Activated CD4-positive, alpha-beta T cell treated with anti-CD3 and anti-CD28 coated beads, Interleukin-2, amount 50 U/mL, for 48 hours (primary cell): Measurements from ENCODE around the gene C16orf89.
A peak's percentile ranks its signal among the peaks of the same experiment; 100 is the strongest.
"Not testable (repeated sequence)": the region's sequence is repeated elsewhere in the genome, so short reads cannot be mapped to it uniquely, and the experiment has no call there.

ENCODE experiments used
- DNase-seq, 2 experiments: peaks; one replicate each; pipeline ENCODE4 v3.0.0-alpha.2; 2020

C16orf89 gene, protein sequence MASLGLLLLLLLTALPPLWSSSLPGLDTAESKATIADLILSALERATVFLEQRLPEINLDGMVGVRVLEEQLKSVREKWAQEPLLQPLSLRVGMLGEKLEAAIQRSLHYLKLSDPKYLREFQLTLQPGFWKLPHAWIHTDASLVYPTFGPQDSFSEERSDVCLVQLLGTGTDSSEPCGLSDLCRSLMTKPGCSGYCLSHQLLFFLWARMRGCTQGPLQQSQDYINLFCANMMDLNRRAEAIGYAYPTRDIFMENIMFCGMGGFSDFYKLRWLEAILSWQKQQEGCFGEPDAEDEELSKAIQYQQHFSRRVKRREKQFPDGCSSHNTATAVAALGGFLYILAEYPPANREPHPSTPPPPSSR

GRCh38 chr16:5065813-5066212, at the start of gene C16orf89:
TSS of gene C16orf89 (minus strand) at chr16:5065956. CDS start at chr16:5065908, 48 bp downstream.
- no peak for DNase-seq

- not testable (repeated sequence) for DNase-seq
Measured at GRCh38 chr16:5110933-5111332, 45.2 kb upstream of the C16orf89 start.

DNA sequence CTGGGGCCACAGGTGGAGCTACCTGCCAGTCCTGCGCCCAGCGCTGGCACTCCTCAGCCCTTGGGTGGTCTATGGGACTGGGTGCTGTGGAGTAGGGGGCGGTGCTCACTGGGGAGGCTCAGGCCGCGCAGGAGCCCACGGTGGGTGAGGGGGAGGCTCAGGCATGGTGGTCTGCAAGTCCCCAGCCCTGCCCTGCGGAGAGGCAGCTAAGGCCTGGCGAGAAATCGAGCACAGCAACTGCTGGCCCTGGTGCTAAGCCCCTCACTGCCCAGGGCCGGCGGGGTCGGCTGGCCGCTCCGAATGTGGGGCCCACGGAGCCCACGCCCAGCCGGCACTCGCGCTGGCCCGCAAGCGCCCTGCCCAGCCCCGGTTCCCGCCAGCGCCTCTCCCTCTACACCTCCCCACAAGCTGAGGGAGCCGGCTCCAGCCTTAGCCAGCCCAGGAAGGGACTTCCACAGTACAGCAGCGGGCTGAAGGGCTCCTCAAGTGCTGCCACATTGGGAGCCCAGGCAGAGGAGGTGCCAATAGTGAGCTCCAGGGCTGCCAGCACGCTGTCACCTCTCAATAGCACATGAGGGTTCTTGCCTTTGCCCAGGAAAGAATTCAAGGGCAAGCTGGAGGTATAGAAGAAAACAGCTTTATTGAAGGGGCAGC, 42.9 kb upstream of the C16orf89 start:
- no peak for DNase-seq

DNA sequence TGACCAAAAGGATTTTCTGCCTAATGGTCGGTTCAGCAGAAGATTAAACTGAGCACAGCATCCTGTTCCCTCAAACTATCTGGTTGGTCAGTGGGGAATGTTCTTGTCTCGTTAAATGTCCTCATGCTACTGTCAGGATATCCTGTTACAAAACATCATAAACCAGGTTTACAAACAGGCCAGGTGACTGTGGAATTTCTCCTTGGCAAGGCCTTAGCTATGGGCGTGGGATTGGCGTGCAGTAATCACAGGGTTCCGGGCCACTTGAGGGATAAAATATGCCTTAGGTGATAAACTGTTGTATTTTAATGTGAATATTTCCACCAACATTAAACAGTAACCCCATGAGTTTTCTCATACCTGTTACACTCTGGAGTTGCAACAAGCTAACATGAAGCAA, 39.3 kb upstream of the C16orf89 start:
- not testable (repeated sequence) for DNase-seq

DNA sequence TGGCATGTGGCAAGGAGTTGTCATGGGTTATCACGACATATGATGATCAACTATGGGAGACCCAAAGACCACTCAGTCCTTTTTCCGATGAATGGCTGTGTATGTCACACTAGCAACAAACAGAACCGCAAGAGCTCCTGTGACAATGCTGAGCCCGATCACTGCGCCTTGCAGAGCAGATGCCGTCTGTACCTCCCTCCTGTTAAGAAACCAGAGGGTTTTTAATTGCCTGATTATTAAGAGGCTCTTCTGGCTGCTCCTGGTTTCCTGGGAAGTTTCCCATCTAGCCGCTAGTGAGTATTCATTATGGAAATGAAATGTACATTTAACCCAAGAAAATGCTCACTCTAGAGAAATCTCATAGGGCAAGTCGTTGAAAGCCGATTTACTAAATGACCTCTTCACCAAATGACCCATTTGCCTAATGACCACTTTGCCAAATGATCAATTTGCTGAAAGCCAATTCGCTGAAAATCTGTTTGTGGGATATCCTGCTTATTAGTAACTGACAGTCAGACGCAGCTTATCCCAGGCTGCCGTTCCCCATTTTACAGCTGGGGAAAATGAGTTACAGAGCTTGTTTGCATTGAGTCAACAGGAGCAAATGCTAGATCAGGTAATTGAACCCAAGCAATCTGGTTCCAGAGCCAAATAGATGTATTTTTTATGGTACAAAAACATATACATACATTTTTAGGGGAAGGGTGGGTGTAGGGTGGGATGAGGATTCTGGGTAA, 37.7 kb upstream of the C16orf89 start:
- DNase-seq: not testable (repeated sequence)

- not testable (repeated sequence) for DNase-seq
Measured at GRCh38 chr16:5099174-5099573, 33.4 kb upstream of the C16orf89 start.

DNA sequence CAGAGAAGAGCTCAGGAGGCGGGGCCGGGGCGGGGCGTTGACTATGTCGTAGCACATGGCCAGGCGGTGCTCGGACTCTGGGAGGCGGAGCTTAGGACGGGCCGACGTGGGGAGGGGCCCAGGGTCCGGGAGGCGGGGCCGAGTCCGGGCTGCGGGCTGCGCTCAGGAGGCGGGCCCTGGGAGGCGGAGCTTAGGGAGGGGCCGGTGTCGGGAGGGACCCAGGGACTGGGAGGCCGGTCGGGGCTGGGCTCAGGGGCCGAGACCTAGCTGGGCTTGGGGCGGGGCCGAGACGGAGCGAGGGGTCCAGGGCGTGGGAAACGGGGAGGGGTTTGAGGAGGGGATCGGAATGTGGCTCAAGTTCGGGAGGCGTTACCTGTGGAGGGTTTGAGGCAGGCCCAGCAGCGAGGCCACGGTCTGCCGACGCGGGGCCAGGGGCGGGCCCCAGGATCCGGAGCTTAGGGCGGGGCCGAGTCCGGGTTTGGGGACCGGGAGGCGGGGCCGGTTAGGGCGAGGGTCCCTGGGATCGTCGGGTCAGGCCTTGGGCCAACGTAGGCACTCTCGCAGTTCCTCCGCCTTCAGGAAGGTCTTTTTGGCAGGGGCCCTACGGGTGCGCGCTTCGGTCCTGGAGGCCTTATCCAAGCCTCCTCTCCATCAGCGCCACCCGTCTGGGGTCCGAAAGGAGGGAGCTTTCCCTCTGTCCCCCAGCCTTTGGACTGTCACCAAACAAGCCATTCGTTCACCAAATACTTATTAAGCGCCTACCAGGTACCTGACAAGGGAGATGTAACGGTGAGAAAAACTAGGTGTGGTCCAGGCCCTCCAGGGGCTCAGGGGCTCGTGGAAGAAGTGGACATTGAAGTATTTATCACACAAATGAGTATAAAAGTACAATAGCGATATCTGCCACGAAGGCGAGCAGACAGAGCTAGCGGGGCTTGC, 32.7 kb upstream of the C16orf89 start:
- peak; percentile 73 to 78 for DNase-seq

DNA sequence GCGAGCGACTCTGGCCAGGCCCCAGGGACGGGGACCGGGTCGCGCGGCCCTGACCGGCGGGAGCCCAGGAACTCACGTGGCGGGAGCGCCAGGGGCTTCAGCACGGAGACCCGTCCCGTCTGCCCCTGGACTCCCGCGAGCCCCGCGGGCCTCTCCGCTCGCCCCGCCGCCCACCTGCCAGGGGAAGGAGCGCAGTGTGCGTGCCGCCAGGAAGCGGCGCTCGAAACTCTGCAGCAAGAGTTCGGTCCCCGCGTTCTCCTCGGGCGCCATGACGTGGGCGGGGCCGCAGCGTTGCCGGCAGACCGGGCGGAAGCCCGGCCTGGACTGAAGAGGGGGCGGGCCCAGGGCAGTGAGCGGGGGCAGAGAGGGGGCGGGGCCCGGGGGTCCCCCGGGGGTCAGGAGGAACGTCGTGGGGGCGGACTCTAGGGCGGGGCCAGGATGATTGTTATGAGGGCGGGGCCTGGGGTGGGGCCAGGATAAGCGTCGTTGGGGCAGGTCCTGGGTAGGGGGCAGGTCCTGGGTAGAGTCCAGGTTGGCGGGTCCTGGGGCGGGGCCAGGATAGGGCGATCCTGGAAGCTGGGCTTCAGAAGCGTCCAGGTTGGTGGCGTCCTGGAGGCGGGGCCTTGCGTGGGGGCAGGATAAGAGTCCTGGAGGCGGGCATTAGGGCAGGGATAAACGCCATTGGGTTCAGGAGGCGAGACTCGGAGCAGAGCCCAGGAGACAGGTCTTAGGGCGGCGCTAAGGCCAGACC, 31.9 kb upstream of the C16orf89 start, which contains the start of gene EEF2KMT:
TSS of gene EEF2KMT (minus strand) at position 326 of the 751 bp plus-strand sequence. CDS start at position 270, 56 bp downstream.
- peak; percentile 98 to 99 for DNase-seq

DNA sequence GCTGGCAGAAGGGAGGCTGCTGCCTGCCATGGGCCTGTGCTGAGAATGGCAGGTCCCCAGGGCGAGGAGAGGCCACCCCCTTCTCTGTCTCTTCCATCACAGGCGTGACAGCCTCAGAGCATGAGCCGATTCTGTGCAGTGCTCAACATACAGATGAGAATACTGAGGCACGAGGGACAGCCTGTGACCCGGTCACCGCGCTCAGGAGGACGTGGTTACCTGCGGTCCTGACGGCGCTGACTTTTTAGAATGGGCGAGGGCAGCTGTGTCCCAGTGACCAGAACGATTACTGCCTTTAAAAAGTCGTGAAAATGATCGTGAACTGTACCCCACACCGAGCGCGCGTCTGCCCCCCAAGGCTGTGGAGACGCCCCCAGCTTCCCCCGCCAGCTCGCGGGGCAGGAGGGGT, 31.3 kb upstream of the C16orf89 start:
- peak; percentile 25 to 37 for DNase-seq

- DNase-seq: not testable (repeated sequence)
Measured at GRCh38 chr16:5096437-5097060, 30.8 kb upstream of the C16orf89 start.

- not testable (repeated sequence) for DNase-seq
Measured at GRCh38 chr16:5095145-5095830, 29.5 kb upstream of the C16orf89 start.

- not testable (repeated sequence) for DNase-seq
Measured at GRCh38 chr16:5093746-5094145, 28.0 kb upstream of the C16orf89 start.

DNA sequence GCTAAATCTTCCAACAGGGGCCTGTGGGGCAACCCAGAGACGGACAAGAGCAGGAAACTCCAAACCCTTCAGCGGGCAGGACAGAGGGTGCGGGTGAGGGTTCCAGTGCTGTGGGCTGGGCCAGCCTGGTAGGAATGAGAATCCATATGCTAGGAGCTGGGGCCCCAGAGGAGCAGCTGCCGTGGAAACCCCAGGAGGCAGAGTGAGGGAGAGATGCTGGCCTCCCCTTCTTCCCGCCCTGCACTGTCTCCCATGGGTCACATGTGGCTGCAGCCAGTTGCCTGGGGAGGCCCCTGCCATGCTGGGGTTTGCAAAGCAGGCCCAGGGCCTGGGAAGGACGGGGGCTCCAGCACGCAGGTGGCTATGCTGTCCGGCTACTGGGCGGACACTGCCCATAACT, 27.3 kb upstream of the C16orf89 start:
- not testable (repeated sequence) for DNase-seq

DNA sequence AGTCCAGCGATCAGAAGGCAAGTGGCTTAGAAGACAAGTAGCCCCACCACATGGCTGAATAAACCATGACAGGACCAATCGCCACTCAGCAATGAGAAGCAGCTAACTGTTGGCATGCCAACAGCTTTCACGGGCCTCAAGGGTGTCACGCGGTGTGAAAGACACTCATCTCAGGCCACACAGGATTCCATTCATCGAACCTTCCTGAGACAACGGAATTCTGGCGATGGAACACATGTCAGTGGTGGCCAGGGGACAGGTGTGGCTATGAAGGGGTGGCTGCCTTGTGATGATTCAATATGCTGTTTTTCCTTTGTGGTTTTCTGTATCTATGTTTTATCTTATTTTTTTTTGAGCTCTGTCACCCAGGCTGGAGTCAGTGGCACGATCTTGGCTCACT, 24.8 kb upstream of the C16orf89 start:
- DNase-seq: not testable (repeated sequence)

GRCh38 chr16:5089911-5090555, 24.3 kb upstream of the C16orf89 start:
- not testable (repeated sequence) for DNase-seq

DNA sequence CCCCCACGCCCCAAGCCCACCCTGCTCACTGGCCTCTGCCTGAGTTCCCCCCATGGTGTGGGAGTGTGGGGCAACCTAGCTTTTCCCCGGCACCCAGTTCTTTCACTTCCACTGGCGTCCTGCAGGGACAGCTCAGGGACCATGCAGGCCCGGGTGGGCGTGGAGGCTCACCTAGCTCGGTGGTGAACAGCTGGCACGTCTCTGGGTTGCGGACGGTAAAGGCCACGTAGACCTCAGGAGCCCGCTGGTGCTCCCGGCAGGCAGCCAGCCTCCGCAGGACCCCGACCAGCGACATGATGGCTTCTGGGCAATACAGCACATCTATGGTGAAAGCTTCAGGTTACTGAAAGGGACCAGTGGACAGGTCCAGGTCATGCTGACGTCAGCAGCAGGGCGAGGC, 23.2 kb upstream of the C16orf89 start:
- DNase-seq: not testable (repeated sequence)

GRCh38 chr16:5088086-5088790, 22.5 kb upstream of the C16orf89 start:
- not testable (repeated sequence) for DNase-seq

- not testable (repeated sequence) for DNase-seq
Measured at GRCh38 chr16:5085716-5086115, 20.0 kb upstream of the C16orf89 start.

DNA sequence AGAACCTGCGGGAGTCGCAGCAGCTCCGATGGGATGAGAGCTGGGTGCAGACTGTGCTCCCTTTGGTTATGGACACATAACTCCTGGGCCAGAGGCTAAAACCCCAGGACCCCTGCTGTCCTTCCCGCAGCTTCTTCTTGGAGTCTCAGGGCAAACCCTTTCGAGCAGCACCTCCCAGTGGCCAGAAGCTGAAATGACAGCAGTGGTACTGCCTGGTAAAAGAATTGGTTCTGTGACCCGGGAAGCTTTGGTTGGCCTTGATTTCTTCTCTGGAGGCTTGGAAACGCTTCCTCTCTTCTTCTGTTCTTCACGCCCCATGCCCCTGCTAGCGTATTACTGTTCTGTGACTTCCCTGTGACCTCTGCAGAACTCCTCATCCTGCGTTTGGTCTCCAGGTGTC, 19.0 kb upstream of the C16orf89 start:
- DNase-seq: peak; percentile 62 to 74
